ENCODE measurements around the gene PLEKHM2.

Gene PLEKHM2

GRCh38 chr1:15758343-15758931 is 74.3 kb downstream of the PLEKHM2 start, which contains the start of gene FBLIM1:
FBLIM1 (plus strand) TSS chr1:15758795; CDS start chr1:15764984, 6,189 bp downstream.
- Histone ChIP-seq H3K27me3 (ENCODE audit: insufficient read depth, poor library complexity, severe bottlenecking) (peaks cover 40% of the 10 kb centered on the region), H3K27ac (replicated peaks) (no peak within 1 kb of the TSS), H3K4me3 (replicated peaks; ENCODE audit: insufficient read depth, low read length) (no peak within 1 kb of the TSS)
- TF ChIP-seq GABPA (IDR thresholded peaks at IDR 0.05; ENCODE audit: low read depth) (no peak), REST (IDR thresholded peaks at IDR 0.05; ENCODE audit: insufficient replicate concordance, low read depth) (no peak), POLR2AphosphoS5 (IDR thresholded peaks at IDR 0.05; ENCODE audit: low read depth) (no peak), CTCF (IDR thresholded peaks at IDR 0.05; ENCODE audit: insufficient read depth, low read length) (no peak), SPI1 (IDR thresholded peaks at IDR 0.05; ENCODE audit: borderline replicate concordance, low read depth) (no peak)
- no peak for DNase-seq (ENCODE audit: low read depth in 1 of 2, low spot score in 1 of 2)

GRCh38 chr1:15758953-15759661 is 75.0 kb downstream of the PLEKHM2 start:
- no peak for DNase-seq (ENCODE audit: low read depth in 1 of 2, low spot score in 1 of 2)

GRCh38 chr1:15760520-15761211 is 76.5 kb downstream of the PLEKHM2 start:
- Histone ChIP-seq H3K27ac (replicated peaks) (no peak overlapping the region), H3K27me3 (ENCODE audit: insufficient read depth, poor library complexity, severe bottlenecking) (peaks cover 49% of the 10 kb centered on the region), H3K4me3 (replicated peaks; ENCODE audit: insufficient read depth, low read length) (no peak overlapping the region)
- TF ChIP-seq REST (IDR thresholded peaks at IDR 0.05; ENCODE audit: insufficient replicate concordance, low read depth) = no peak
- no peak for TF ChIP-seq GABPA (IDR thresholded peaks at IDR 0.05; ENCODE audit: low read depth)
- no peak for TF ChIP-seq SPI1 (IDR thresholded peaks at IDR 0.05; ENCODE audit: borderline replicate concordance, low read depth)
- TF ChIP-seq POLR2AphosphoS5 (IDR thresholded peaks at IDR 0.05; ENCODE audit: low read depth) = no peak
- no peak for TF ChIP-seq CTCF (IDR thresholded peaks at IDR 0.05; ENCODE audit: insufficient read depth, low read length)
- no peak for DNase-seq (ENCODE audit: low read depth in 1 of 2, low spot score in 1 of 2)

More at GRCh38 chr1:15758953-15759661, 75.0 kb downstream of the PLEKHM2 start:
- Histone ChIP-seq H3K27me3 (ENCODE audit: insufficient read depth, poor library complexity, severe bottlenecking) (peaks cover 43% of the 10 kb centered on the region), H3K27ac (replicated peaks) (no peak overlapping the region), H3K4me3 (replicated peaks; ENCODE audit: insufficient read depth, low read length) (no peak overlapping the region)
- no peak for TF ChIP-seq GABPA (IDR thresholded peaks at IDR 0.05; ENCODE audit: low read depth)

Data from HL-60 (cell line).